Raji (cell line): ENCODE results near the gene STK17A.

Experiments used
- POLR2A ChIP-seq: IDR thresholded peaks from 2 replicates; pipeline ENCODE4 v1.6.1; 2011; ENCODE audit warnings: low read depth, low read length, control low read depth; ENCODE audit not compliant: insufficient read depth

STK17A gene

GRCh38 chr7:43653466-43653865 lies 70.6 kb downstream of the STK17A start:
- no peak for TF ChIP-seq POLR2A

- TF ChIP-seq POLR2A, result no peak
Measured at GRCh38 chr7:43653891-43654504, 71.1 kb downstream of the STK17A start.

GRCh38 chr7:43655584-43655983 lies 72.7 kb downstream of the STK17A start:
- no peak for TF ChIP-seq POLR2A

GRCh38 chr7:43656997-43657396 lies 74.1 kb downstream of the STK17A start:
- no peak for TF ChIP-seq POLR2A

- no peak for TF ChIP-seq POLR2A
Measured at GRCh38 chr7:43658718-43659548, 76.0 kb downstream of the STK17A start.

GRCh38 chr7:43659549-43659896 lies 76.6 kb downstream of the STK17A start:
- no peak for TF ChIP-seq POLR2A

- TF ChIP-seq POLR2A, result no peak
Measured at GRCh38 chr7:43660141-43660540, 77.2 kb downstream of the STK17A start.

GRCh38 chr7:43664681-43665080 lies 81.8 kb downstream of the STK17A start:
- no peak for TF ChIP-seq POLR2A

GRCh38 chr7:43666938-43667337 lies 84.0 kb downstream of the STK17A start:
- no peak for TF ChIP-seq POLR2A

- TF ChIP-seq POLR2A, result no peak
Measured at GRCh38 chr7:43668035-43668434, 85.1 kb downstream of the STK17A start.

GRCh38 chr7:43669286-43670081 lies 86.6 kb downstream of the STK17A start:
- no peak for TF ChIP-seq POLR2A

GRCh38 chr7:43671521-43671920 lies 88.6 kb downstream of the STK17A start:
- TF ChIP-seq POLR2A, result no peak

GRCh38 chr7:43674559-43675436 lies 91.9 kb downstream of the STK17A start:
- no peak for TF ChIP-seq POLR2A
